Activated CD8-positive, alpha-beta memory T cell treated with anti-CD3 and anti-CD28 coated beads, Interleukin-2, amount 10 ng/mL, durations not matched to agents 7 days and 5 days (primary cell): ENCODE measurements around the gene ATXN7L1. TPM values are rescaled to one million over a fixed set of nuclear protein-coding genes. Genes with fewer than 3 reads are reported as not detected.
"Not testable (repeated sequence)": the region's sequence is repeated elsewhere in the genome, so short reads cannot be mapped to it uniquely, and the experiment has no call there.

ENCODE experiments used
- ATAC-seq: fragments of 150-1000 bp; cut with Tn5 transposase; one replicate; pipeline ENCODE4 v1.10.0; 2021; ENCODE audit warnings: moderate library complexity
- CTCF ChIA-PET: fragments of 350-600 bp; sonication (Branson Sonifier 250); formaldehyde crosslinking; loops from one replicate; lab custom pipeline; 2021; ENCODE audit warnings: antibody characterized with exemption; lab: Charles Lee
- DNase-seq: peaks from one replicate; pipeline ENCODE4 v3.0.0-alpha.2; 2020
- H3K27ac Mint-ChIP-seq: one replicate; pipeline ENCODE4 v1.8.0; 2021; ENCODE audit warnings: mild to moderate bottlenecking, mixed read lengths
- H3K27me3 Mint-ChIP-seq: one replicate; pipeline ENCODE4 v1.8.0; 2021; ENCODE audit warnings: mixed read lengths
- H3K36me3 Mint-ChIP-seq: one replicate; pipeline ENCODE4 v1.8.0; 2021; ENCODE audit warnings: mild to moderate bottlenecking, mixed read lengths
- H3K4me1 Mint-ChIP-seq: one replicate; pipeline ENCODE4 v1.8.0; 2021; ENCODE audit warnings: mixed read lengths
- H3K4me3 Mint-ChIP-seq: one replicate; pipeline ENCODE4 v1.8.0; 2021; ENCODE audit warnings: mild to moderate bottlenecking, moderate library complexity, mixed read lengths
- H3K9me3 Mint-ChIP-seq: one replicate; pipeline ENCODE4 v1.8.0; 2022; ENCODE audit warnings: low read depth, mixed read lengths
- total RNA-seq, 2 experiments: library from RNA; stranded (reverse); gene quantifications; one replicate each; pipeline ENCODE4 v1.2.3, GENCODE V29; 2021

ATXN7L1 gene
- total RNA-seq, 2 experiments from 2014 or later = 4.2 to 9.1 TPM

DNA sequence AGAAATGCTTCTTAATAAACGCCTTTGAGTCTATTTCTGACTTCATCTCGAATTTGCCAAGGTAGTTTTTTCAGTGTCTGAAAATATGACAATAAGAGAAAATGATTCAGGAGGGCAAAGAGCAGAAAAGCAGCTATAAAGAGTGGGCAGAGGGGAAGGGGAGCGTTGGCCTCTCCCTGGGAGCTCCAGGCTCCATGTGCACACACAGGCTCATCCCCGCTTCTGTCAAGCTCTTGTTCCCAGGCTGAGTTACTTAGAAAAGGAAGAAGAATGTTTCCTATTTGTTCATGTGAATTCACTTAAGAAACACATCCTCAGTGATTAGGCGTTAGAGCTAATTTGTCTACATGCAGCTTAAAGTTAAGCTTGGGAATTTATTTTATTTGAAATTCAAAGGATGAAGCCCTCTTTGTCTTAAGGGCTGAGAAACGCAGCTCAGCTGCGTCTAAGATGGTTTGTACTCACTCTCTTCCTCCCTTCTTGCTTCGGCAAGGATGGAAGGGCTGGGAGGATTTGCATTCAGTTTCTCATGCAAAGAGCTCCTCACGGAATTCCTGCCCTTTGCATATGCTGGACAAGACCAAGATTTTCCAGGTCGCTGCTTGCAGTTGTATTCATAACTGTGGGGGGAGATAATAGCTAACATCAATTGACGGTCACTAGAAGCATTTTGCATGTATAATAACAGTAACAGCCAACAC, 29.0 kb upstream of the ATXN7L1 start:
- H3K27me3 Mint-ChIP-seq = no peaks in the 10 kb centered on the region
- ATAC-seq (no peak), DNase-seq (no peak)
- H3K4me1 Mint-ChIP-seq = no peaks in the 10 kb centered on the region
- H3K27ac Mint-ChIP-seq = no peak overlapping the region
- H3K9me3 Mint-ChIP-seq = no peaks in the 10 kb centered on the region
- H3K4me3 Mint-ChIP-seq = no peak overlapping the region
- CTCF ChIA-PET = no interaction called here
- no peaks in the 10 kb centered on the region for H3K36me3 Mint-ChIP-seq

GRCh38 chr7:105904064-105904463, 27.7 kb upstream of the ATXN7L1 start:
- H3K27me3 Mint-ChIP-seq = no peaks in the 10 kb centered on the region
- H3K27ac Mint-ChIP-seq = no peak overlapping the region
- H3K36me3 Mint-ChIP-seq = no peaks in the 10 kb centered on the region
- no peak overlapping the region for H3K4me3 Mint-ChIP-seq
- DNase-seq (no peak), ATAC-seq (no peak)
- CTCF ChIA-PET = no interaction called here
- H3K4me1 Mint-ChIP-seq = no peaks in the 10 kb centered on the region
- no peaks in the 10 kb centered on the region for H3K9me3 Mint-ChIP-seq

GRCh38 chr7:105902325-105902911, 26.0 kb upstream of the ATXN7L1 start:
- CTCF ChIA-PET = no interaction called here
- no peak overlapping the region for H3K27ac Mint-ChIP-seq
- no peak for ATAC-seq
- DNase-seq = no peak
- no peaks in the 10 kb centered on the region for H3K36me3 Mint-ChIP-seq
- H3K9me3 Mint-ChIP-seq = no peaks in the 10 kb centered on the region
- H3K27me3 Mint-ChIP-seq = peaks cover 6% of the 10 kb centered on the region
- no peak overlapping the region for H3K4me3 Mint-ChIP-seq
- H3K4me1 Mint-ChIP-seq = no peaks in the 10 kb centered on the region

- Mint-ChIP-seq H3K9me3 (no peaks in the 10 kb centered on the region), H3K27ac (no peak overlapping the region), H3K27me3 (peaks cover 6% of the 10 kb centered on the region), H3K4me1 (no peaks in the 10 kb centered on the region), H3K4me3 (no peak overlapping the region), H3K36me3 (no peaks in the 10 kb centered on the region)
- no peak for DNase-seq
- no peak for ATAC-seq
- CTCF ChIA-PET = interaction anchor here (0.6 kb wide), 1 partner anchor 68 kb away, joined by 3 read pairs; no protein-coding TSS in a partner anchor
These were observed 21.6 kb upstream of the ATXN7L1 start for GRCh38 chr7:105897999-105898398.

DNA sequence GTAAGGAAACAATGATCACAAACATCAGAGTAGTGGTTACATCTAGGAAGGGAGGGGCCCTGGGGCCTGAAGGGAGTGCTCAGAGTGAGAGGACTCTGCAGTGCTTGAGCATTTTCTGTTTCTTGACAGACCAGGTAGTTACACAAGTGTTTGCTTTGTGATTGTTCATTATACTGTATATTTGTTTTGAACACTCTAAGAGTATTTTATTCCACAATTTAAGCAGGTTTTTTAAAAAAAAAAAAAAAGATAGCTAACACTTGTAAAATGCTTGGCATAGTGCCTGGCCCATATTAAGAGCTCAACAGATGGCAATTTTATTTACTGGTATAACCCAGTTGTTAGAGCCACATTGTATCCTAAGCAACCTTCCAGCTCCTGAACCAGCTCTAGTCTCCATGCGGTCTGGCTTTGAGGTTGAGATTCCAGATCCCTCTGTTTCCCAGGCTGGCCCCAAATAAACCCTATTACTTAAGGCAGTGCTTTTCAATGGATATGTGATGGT, 20.1 kb upstream of the ATXN7L1 start:
- peaks cover 6% of the 10 kb centered on the region for H3K27me3 Mint-ChIP-seq
- no peaks in the 10 kb centered on the region for H3K36me3 Mint-ChIP-seq
- no peaks in the 10 kb centered on the region for H3K9me3 Mint-ChIP-seq
- no peak overlapping the region for H3K4me3 Mint-ChIP-seq
- no peak for DNase-seq
- CTCF ChIA-PET = interaction anchor here (1.3 to 1.6 kb wide), 3 partner anchors 19 to 239 kb away, joined by 3 to 5 read pairs (median 4); no protein-coding TSS in a partner anchor
- no peaks in the 10 kb centered on the region for H3K4me1 Mint-ChIP-seq
- no peak for ATAC-seq
- H3K27ac Mint-ChIP-seq = no peak overlapping the region

- ATAC-seq (no peak), DNase-seq (no peak)
- Mint-ChIP-seq H3K27ac (no peak overlapping the region), H3K4me3 (no peak overlapping the region), H3K4me1 (peaks cover 3% of the 10 kb centered on the region), H3K27me3 (peaks cover 9% of the 10 kb centered on the region), H3K9me3 (no peaks in the 10 kb centered on the region), H3K36me3 (no peaks in the 10 kb centered on the region)
- CTCF ChIA-PET = no interaction called here
These were observed 17.7 kb upstream of the ATXN7L1 start for GRCh38 chr7:105894131-105894530.

DNA sequence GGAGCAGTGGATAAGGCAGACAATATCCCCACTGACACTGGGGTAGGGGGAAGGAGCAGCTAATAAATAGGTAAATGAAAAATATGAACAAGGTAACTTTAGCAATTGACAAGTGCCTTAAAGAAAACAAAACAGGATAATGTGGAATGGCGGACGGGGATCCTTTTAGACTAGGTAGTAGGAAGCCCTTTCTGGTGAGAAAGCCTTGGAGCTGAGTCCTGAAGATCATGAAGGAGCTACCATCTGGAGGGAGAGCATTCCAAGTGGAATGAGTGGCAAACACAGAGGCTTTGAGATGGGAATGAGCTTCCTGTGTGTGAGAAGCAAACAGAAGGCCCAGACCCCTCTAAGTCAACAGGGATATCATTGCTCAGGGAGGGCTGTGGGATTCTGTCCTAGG, 16.0 kb upstream of the ATXN7L1 start:
- H3K4me1 Mint-ChIP-seq = peaks cover 3% of the 10 kb centered on the region
- no peaks in the 10 kb centered on the region for H3K9me3 Mint-ChIP-seq
- CTCF ChIA-PET = interaction anchor here (0.6 kb wide), 1 partner anchor 128 kb away, joined by 3 read pairs; no protein-coding TSS in a partner anchor
- no peak for DNase-seq
- H3K4me3 Mint-ChIP-seq = no peak overlapping the region
- no peak overlapping the region for H3K27ac Mint-ChIP-seq
- H3K27me3 Mint-ChIP-seq = peaks cover 3% of the 10 kb centered on the region
- no peaks in the 10 kb centered on the region for H3K36me3 Mint-ChIP-seq
- no peak for ATAC-seq

- Mint-ChIP-seq H3K27ac (no peak overlapping the region), H3K36me3 (no peaks in the 10 kb centered on the region), H3K27me3 (peaks cover 3% of the 10 kb centered on the region), H3K4me3 (no peak overlapping the region), H3K9me3 (no peaks in the 10 kb centered on the region), H3K4me1 (peaks cover 6% of the 10 kb centered on the region)
- CTCF ChIA-PET = no interaction called here
- ATAC-seq = peak; percentile 42
- no peak for DNase-seq
These were observed 14.0 kb upstream of the ATXN7L1 start for GRCh38 chr7:105890290-105890997.

DNA sequence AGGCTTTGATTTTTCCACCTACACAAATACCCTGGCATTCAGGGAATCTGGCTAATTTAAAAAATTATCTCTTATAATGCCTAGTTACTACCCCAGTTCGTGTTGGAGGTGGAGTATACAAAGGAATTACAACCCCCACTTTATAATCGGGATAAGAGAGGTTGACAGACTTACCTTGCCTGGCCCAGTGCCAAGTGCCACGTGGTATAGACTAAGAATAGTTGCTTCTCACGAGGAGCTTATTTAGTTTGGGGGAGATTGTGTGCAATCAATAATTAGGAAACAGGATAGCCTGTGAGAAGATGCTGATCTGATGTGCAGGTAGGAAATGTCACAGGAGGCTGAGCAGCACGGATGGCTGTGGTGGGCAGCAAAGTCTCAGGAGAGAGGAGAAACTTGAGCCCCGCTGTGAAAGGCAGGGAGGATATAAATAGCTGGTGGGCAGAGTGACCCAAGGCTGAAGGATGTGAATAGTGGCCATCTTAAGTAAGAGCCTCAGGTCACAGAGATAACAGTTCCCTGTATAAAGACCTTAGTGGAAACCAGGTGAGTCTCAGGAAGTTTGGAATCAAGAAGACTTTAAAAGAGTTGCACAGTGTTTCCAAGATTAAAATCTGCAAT, 11.3 kb upstream of the ATXN7L1 start:
- ATAC-seq = no peak
- H3K9me3 Mint-ChIP-seq = no peaks in the 10 kb centered on the region
- no peaks in the 10 kb centered on the region for H3K36me3 Mint-ChIP-seq
- no peak overlapping the region for H3K4me3 Mint-ChIP-seq
- peaks cover 3% of the 10 kb centered on the region for H3K27me3 Mint-ChIP-seq
- CTCF ChIA-PET = interaction anchor here (1.3 to 1.9 kb wide), 3 partner anchors 10 to 231 kb away, joined by 3 to 5 read pairs (median 4); no protein-coding TSS in a partner anchor
- peaks cover 8% of the 10 kb centered on the region for H3K4me1 Mint-ChIP-seq
- no peak for DNase-seq
- H3K27ac Mint-ChIP-seq = no peak overlapping the region

- no peak for ATAC-seq
- CTCF ChIA-PET = interaction anchor here (0.8 to 1.4 kb wide), 2 partner anchors 9 to 126 kb away, joined by 3 to 4 read pairs; no protein-coding TSS in a partner anchor
- DNase-seq = no peak
- Mint-ChIP-seq H3K9me3 (no peaks in the 10 kb centered on the region), H3K36me3 (no peaks in the 10 kb centered on the region), H3K4me1 (peaks cover 8% of the 10 kb centered on the region), H3K27me3 (peaks cover 3% of the 10 kb centered on the region), H3K27ac (no peak overlapping the region), H3K4me3 (no peak overlapping the region)
These were observed 10.4 kb upstream of the ATXN7L1 start for GRCh38 chr7:105886776-105887175.

GRCh38 chr7:105885387-105886111, 9.2 kb upstream of the ATXN7L1 start:
- H3K9me3 Mint-ChIP-seq = no peaks in the 10 kb centered on the region
- no peak overlapping the region for H3K27ac Mint-ChIP-seq
- no peaks in the 10 kb centered on the region for H3K36me3 Mint-ChIP-seq
- DNase-seq (no peak), ATAC-seq (no peak)
- peaks cover 8% of the 10 kb centered on the region for H3K4me1 Mint-ChIP-seq
- no peaks in the 10 kb centered on the region for H3K27me3 Mint-ChIP-seq
- no peak overlapping the region for H3K4me3 Mint-ChIP-seq
- CTCF ChIA-PET = interaction anchor here (0.7 kb wide), 1 partner anchor 39 kb away, joined by 3 read pairs; no protein-coding TSS in a partner anchor

GRCh38 chr7:105883179-105883578, 6.8 kb upstream of the ATXN7L1 start:
- CTCF ChIA-PET = interaction anchor here (0.8 kb wide), 1 partner anchor 24 kb away, joined by 3 read pairs; no protein-coding TSS in a partner anchor
- DNase-seq, ATAC-seq, H3K27me3 Mint-ChIP-seq, H3K36me3 Mint-ChIP-seq, H3K4me1 Mint-ChIP-seq, H3K27ac Mint-ChIP-seq, H3K9me3 Mint-ChIP-seq, H3K4me3 Mint-ChIP-seq: not testable (repeated sequence)
